Testis (tissue), 2 donors: ENCODE results near the gene CDYL.

ENCODE experiments used
- CTCF ChIP-seq, 3 experiments: fragments of 450-650 bp in 2 of 3; fragments of 200-600 bp in 1 of 3; sonication (generic) in 1 of 3; IDR thresholded peaks; one replicate each; pipeline ENCODE4 v1.5.1; 2016 to 2019; ENCODE audit warnings: antibody characterized with exemption in 3 of 3, mild to moderate bottlenecking in 2 of 3, moderate library complexity in 1 of 3
- POLR2A ChIP-seq: fragments of 450-650 bp; IDR thresholded peaks from one replicate; pipeline ENCODE4 v1.6.1; 2017; ENCODE audit warnings: antibody characterized with exemption, mild to moderate bottlenecking, moderate library complexity

DNA sequence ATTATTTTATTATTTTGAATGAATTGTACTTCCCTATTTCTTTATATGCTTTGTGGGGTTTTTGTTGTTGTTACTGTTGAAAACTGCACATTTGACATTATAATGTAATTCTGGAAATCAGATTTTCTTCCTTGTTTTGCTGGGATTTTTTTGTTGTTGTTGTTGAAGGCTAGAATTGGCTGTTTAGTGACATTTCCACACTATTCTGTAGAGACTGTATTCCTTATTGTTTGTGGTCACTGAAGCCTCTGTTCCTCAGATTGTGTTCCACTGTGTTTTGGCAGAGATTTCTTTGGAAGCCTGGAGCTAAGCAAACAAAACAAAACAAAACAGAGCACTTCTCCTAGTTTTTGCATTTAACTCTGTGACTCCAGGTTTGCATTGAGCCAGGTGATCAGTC is 52.9 kb downstream of the CDYL start:
- no peak for TF ChIP-seq CTCF (IDR thresholded peaks at IDR 0.05)
- no peak for TF ChIP-seq POLR2A
